OCI-LY7 (cell line): ENCODE data around the gene BCAR1. TPM values are rescaled to one million over a fixed set of nuclear protein-coding genes. Genes with fewer than 3 reads are reported as not detected.

Experiments used
- BruUV-seq: library from RNA; stranded (reverse); fragments of 400-500 nt; replicated peaks from 2 replicates; lab custom pipeline; 2021; lab: Mats Ljungman, UMichigan
- CTCF ChIA-PET: fragments of 300-600 bp; sonication (Branson Sonifier 250); formaldehyde crosslinking; loops from one replicate; lab custom pipeline; 2022; ENCODE audit warnings: antibody characterized with exemption; ENCODE audit not compliant: unreplicated experiment; lab: Charles Lee
- POLR2A ChIA-PET: fragments of 300-600 bp; sonication (Branson Sonifier 250); formaldehyde crosslinking; loops from one replicate; lab custom pipeline; 2022; ENCODE audit warnings: antibody characterized with exemption; lab: Charles Lee
- DNase-seq: peaks from one replicate; pipeline ENCODE4 v3.0.0-alpha.2; 2015; ENCODE audit warnings: low spot score
- H2AFZ ChIP-seq: fragments of 200-600 bp; sonication (generic), shearing (Covaris generic); 2 replicates; pipeline ENCODE4 v1.6.1; 2014; ENCODE audit warnings: mild to moderate bottlenecking, antibody characterized with exemption, low read length, moderate library complexity
- H3K27ac ChIP-seq: fragments of 200-600 bp; sonication (generic); 2 replicates; pipeline ENCODE4 v1.5.1; 2014; ENCODE audit warnings: mixed run types, low read depth, mild to moderate bottlenecking, moderate library complexity, low read length, inconsistent platforms; ENCODE audit not compliant: poor library complexity, severe bottlenecking
- H3K36me3 ChIP-seq: fragments of 200-600 bp; sonication (generic); 2 replicates; pipeline ENCODE4 v1.6.1; 2014; ENCODE audit warnings: mild to moderate bottlenecking, antibody characterized with exemption, low read length, moderate library complexity, mixed read lengths; ENCODE audit not compliant: insufficient read depth
- H3K4me1 ChIP-seq: fragments of 200-600 bp; sonication (generic); 2 replicates; pipeline ENCODE4 v1.5.1; 2014; ENCODE audit warnings: mild to moderate bottlenecking, low read length; ENCODE audit not compliant: insufficient read depth, poor library complexity, severe bottlenecking
- H3K4me2 ChIP-seq: fragments of 200-600 bp; sonication (generic); 2 replicates; pipeline ENCODE4 v1.6.1; 2014; ENCODE audit warnings: mild to moderate bottlenecking, low read length
- H3K4me3 ChIP-seq: fragments of 200-600 bp; sonication (generic); 2 replicates; pipeline ENCODE4 v1.5.1; 2014; ENCODE audit warnings: mild to moderate bottlenecking, low read depth, low read length; ENCODE audit not compliant: poor library complexity, severe bottlenecking
- H3K79me2 ChIP-seq: fragments of 200-600 bp; sonication (generic); 2 replicates; pipeline ENCODE4 v1.6.1; 2016; ENCODE audit warnings: low read depth, mild to moderate bottlenecking, low read length, moderate library complexity, mixed read lengths; ENCODE audit not compliant: insufficient read depth
- H3K9me2 ChIP-seq: fragments of 200-600 bp; sonication (generic); 2 replicates; pipeline ENCODE4 v1.6.1; 2016; ENCODE audit warnings: mild to moderate bottlenecking, low read length, mixed read lengths; ENCODE audit not compliant: insufficient read depth
- H3K9me3 ChIP-seq: fragments of 200-600 bp; sonication (generic); 2 replicates; pipeline ENCODE4 v1.6.1; 2014; ENCODE audit warnings: mild to moderate bottlenecking, mixed run types, low read length, mixed read lengths
- H4K20me1 ChIP-seq: fragments of 200-600 bp; sonication (generic); 2 replicates; pipeline ENCODE4 v1.6.1; 2014; ENCODE audit warnings: mild to moderate bottlenecking, antibody characterized with exemption, low read length, moderate library complexity, mixed read lengths; ENCODE audit not compliant: insufficient read depth
- EZH2phosphoT487 ChIP-seq: fragments of 200-600 bp; sonication (generic); IDR thresholded peaks from 2 replicates; pipeline ENCODE4 v1.6.1; 2018; ENCODE audit warnings: low read depth, borderline replicate concordance, mild to moderate bottlenecking, mixed run types, antibody characterized with exemption, low read length, moderate library complexity, mixed read lengths
- intact Hi-C: fragments of 100-400 bp; cut with micrococcal nuclease; formaldehyde crosslinking; loops from one replicate; pipeline ENCODE4 v1.10.0; 2022; ENCODE audit not compliant: unreplicated experiment
- total RNA-seq, 2 experiments: library from RNA; depleted of rRNA in 1 of 2; stranded (reverse); fragments of >200 nt in 1 of 2; shearing (Covaris generic) in 1 of 2; gene quantifications; 2 replicates each; pipeline ENCODE4 v1.2.3, GENCODE V29; 2014 to 2022
- TF ChIP-seq, protein P1 (sequence below): fragments of 200-600 bp; sonication (generic); conservative IDR thresholded peaks from 2 replicates; pipeline ENCODE4 v1.5.1; 2014; ENCODE audit warnings: mild to moderate bottlenecking, antibody characterized with exemption, low read length, moderate library complexity, mixed read lengths

The BCAR1 gene
- total RNA-seq, 2 experiments from 2014 or later: 10.0 to 15.1 TPM

DNA sequence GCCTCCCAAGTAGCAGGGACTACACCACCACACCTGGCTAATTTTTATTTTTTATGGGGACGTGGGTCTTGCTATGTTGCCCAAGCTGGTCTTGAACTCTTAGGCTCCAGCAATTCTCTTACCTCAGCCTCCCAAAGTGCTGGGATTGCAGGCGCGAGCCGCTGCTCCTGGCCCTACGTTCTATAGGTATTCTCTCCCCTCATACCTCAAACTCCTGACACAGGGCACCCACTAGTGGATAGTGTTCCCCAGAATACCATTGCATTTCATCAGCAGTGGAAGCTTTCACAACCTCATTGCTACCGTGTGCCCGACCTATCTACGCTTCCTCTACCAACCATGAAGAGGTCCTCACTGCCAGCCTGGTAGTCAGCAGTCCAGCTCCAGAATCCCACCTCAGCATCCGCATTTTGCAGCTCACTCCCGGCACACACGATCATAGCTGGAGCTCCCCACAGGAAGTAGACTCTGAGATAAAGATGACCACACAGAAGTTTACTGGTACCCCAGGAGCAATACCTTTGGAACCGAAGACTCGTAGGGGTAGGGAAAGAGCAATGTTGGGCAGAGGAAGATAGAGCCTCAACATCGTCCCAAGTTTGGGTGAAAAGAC lies 53.8 kb downstream of the BCAR1 start:
- H3K27ac ChIP-seq: no peak overlapping the region
- H3K79me2 ChIP-seq: no peaks in the 10 kb centered on the region
- POLR2A ChIA-PET: interaction anchor here (0.9 kb wide), 1 partner anchor 183 kb away, joined by 3 read pairs; no protein-coding TSS in a partner anchor
- BruUV-seq: no TSS peak
- H3K9me3 ChIP-seq: no peaks in the 10 kb centered on the region
- CTCF ChIA-PET: interaction anchor here (0.6 kb wide), 1 partner anchor 87 kb away, joined by 3 read pairs; no protein-coding TSS in a partner anchor
- no peak overlapping the region for H2AFZ ChIP-seq
- no peaks in the 10 kb centered on the region for H4K20me1 ChIP-seq
- H3K36me3 ChIP-seq: no peaks in the 10 kb centered on the region
- no peak overlapping the region for H3K4me2 ChIP-seq
- intact Hi-C loops: loop anchor here (5.0 kb wide), 1 partner anchor 35 kb away; no protein-coding TSS in a partner anchor
- peaks cover 10% of the 10 kb centered on the region for H3K4me1 ChIP-seq
- H3K4me3 ChIP-seq: no peak overlapping the region
- no peak for DNase-seq
- no peaks in the 10 kb centered on the region for H3K9me2 ChIP-seq
- no peak for TF ChIP-seq EZH2phosphoT487
- TF ChIP-seq, protein P1, sequence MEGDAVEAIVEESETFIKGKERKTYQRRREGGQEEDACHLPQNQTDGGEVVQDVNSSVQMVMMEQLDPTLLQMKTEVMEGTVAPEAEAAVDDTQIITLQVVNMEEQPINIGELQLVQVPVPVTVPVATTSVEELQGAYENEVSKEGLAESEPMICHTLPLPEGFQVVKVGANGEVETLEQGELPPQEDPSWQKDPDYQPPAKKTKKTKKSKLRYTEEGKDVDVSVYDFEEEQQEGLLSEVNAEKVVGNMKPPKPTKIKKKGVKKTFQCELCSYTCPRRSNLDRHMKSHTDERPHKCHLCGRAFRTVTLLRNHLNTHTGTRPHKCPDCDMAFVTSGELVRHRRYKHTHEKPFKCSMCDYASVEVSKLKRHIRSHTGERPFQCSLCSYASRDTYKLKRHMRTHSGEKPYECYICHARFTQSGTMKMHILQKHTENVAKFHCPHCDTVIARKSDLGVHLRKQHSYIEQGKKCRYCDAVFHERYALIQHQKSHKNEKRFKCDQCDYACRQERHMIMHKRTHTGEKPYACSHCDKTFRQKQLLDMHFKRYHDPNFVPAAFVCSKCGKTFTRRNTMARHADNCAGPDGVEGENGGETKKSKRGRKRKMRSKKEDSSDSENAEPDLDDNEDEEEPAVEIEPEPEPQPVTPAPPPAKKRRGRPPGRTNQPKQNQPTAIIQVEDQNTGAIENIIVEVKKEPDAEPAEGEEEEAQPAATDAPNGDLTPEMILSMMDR: no peak

DNA sequence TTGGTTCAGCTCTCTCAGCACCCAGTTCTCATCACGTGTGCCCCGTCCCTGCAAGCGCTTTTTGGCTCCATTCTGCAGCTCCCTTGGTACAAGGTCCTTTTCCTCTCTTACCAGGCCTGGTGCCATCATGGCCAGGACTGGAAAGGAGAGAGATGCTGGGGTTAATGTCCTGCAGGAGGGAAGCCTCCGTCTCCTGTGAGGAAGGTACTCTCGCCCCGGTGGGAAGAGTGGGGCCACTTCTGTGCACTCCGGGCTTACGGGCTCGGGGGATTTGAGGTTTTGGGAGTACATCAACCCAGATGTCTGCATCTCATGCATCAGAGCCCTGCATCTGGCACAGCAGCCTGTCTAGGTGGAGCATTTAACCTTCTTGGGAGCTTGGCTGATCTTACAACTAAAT lies 54.6 kb downstream of the BCAR1 start:
- no peak overlapping the region for H3K4me3 ChIP-seq
- POLR2A ChIA-PET: interaction anchor here (0.9 kb wide), 1 partner anchor 183 kb away, joined by 3 read pairs; no protein-coding TSS in a partner anchor
- no TSS peak for BruUV-seq
- peaks cover 10% of the 10 kb centered on the region for H3K4me1 ChIP-seq
- TF ChIP-seq, protein P1: no peak
- no peak for TF ChIP-seq EZH2phosphoT487
- H4K20me1 ChIP-seq: no peaks in the 10 kb centered on the region
- no peak overlapping the region for H3K4me2 ChIP-seq
- H3K36me3 ChIP-seq: no peaks in the 10 kb centered on the region
- H3K9me3 ChIP-seq: no peaks in the 10 kb centered on the region
- CTCF ChIA-PET: interaction anchor here (1.3 kb wide), 1 partner anchor 53 kb away, joined by 3 read pairs; no protein-coding TSS in a partner anchor
- no peak overlapping the region for H3K27ac ChIP-seq
- intact Hi-C loops: loop anchor here (5.0 kb wide), 1 partner anchor 35 kb away; no protein-coding TSS in a partner anchor
- no peaks in the 10 kb centered on the region for H3K9me2 ChIP-seq
- DNase-seq: no peak
- H3K79me2 ChIP-seq: no peaks in the 10 kb centered on the region
- H2AFZ ChIP-seq: no peak overlapping the region
